Measurements from ENCODE around the gene RBM20.
A peak's percentile ranks its signal among the peaks of the same experiment; 100 is the strongest.

- TF ChIP-seq, protein P1, sequence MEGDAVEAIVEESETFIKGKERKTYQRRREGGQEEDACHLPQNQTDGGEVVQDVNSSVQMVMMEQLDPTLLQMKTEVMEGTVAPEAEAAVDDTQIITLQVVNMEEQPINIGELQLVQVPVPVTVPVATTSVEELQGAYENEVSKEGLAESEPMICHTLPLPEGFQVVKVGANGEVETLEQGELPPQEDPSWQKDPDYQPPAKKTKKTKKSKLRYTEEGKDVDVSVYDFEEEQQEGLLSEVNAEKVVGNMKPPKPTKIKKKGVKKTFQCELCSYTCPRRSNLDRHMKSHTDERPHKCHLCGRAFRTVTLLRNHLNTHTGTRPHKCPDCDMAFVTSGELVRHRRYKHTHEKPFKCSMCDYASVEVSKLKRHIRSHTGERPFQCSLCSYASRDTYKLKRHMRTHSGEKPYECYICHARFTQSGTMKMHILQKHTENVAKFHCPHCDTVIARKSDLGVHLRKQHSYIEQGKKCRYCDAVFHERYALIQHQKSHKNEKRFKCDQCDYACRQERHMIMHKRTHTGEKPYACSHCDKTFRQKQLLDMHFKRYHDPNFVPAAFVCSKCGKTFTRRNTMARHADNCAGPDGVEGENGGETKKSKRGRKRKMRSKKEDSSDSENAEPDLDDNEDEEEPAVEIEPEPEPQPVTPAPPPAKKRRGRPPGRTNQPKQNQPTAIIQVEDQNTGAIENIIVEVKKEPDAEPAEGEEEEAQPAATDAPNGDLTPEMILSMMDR (conservative IDR thresholded peaks at IDR 0.05; ENCODE audit: low read depth, low read length), result no peak
- TF ChIP-seq MAFK (IDR thresholded peaks at IDR 0.05; ENCODE audit: low read depth, low read length) (peak; percentile 78), POLR2A (IDR thresholded peaks at IDR 0.05; ENCODE audit: low read depth, low read length) (no peak), USF2 (IDR thresholded peaks at IDR 0.05; ENCODE audit: low read depth, low read length) (no peak), SMC3 (IDR thresholded peaks at IDR 0.05; ENCODE audit: low read depth, low read length) (no peak), CEBPB (IDR thresholded peaks at IDR 0.05; ENCODE audit: low read depth, low read length) (no peak), ELK1 (IDR thresholded peaks at IDR 0.05; ENCODE audit: borderline replicate concordance, low read depth, low read length) (no peak), RFX5 (IDR thresholded peaks at IDR 0.05; ENCODE audit: low read depth, low read length) (no peak), RCOR1 (IDR thresholded peaks at IDR 0.05; ENCODE audit: insufficient replicate concordance, low read length) (no peak), MXI1 (IDR thresholded peaks at IDR 0.05; ENCODE audit: borderline replicate concordance, low read depth, low read length) (no peak), MAZ (IDR thresholded peaks at IDR 0.05; ENCODE audit: borderline replicate concordance, low read depth, low read length) (no peak), RAD21 (IDR thresholded peaks at IDR 0.05; ENCODE audit: low read length) (no peak), NFE2L2 (IDR thresholded peaks at IDR 0.05; ENCODE audit: low read depth, low read length) (no peak), BHLHE40 (IDR thresholded peaks at IDR 0.05; ENCODE audit: low read depth, low read length) (no peak)
These were observed 60.9 kb downstream of the RBM20 start for GRCh38 chr10:110704906-110705476.
